ENCODE results near the gene PACSIN2.
"Not testable (repeated sequence)": the region's sequence is repeated elsewhere in the genome, so short reads cannot be mapped to it uniquely, and the experiment has no call there.

PACSIN2 gene

GRCh38 chr22:42942351-42942750 lies 72.6 kb downstream of the PACSIN2 start:
- 100% methylated on average over 1 of the region's 2 CpGs for WGBS
- Histone ChIP-seq H3K4me1 (ENCODE audit: insufficient read depth, low read length) (peaks cover 48% of the 10 kb centered on the region), H3K9ac (ENCODE audit: low read depth, low read length) (no peak overlapping the region), H3K27me3 (ENCODE audit: insufficient read depth, low read length) (no peaks in the 10 kb centered on the region), H3K27ac (ENCODE audit: low read depth, low read length) (no peak overlapping the region), H3K36me3 (ENCODE audit: insufficient read depth, low read length) (0 out of 2 replicates have a peak, but pooled peaks cover 5% of the 10 kb centered on the region), H3K9me3 (ENCODE audit: insufficient read depth, low read depth, low read length) (no peaks in the 10 kb centered on the region), H3K4me3 (ENCODE audit: low read length) (no peak overlapping the region)

DNA sequence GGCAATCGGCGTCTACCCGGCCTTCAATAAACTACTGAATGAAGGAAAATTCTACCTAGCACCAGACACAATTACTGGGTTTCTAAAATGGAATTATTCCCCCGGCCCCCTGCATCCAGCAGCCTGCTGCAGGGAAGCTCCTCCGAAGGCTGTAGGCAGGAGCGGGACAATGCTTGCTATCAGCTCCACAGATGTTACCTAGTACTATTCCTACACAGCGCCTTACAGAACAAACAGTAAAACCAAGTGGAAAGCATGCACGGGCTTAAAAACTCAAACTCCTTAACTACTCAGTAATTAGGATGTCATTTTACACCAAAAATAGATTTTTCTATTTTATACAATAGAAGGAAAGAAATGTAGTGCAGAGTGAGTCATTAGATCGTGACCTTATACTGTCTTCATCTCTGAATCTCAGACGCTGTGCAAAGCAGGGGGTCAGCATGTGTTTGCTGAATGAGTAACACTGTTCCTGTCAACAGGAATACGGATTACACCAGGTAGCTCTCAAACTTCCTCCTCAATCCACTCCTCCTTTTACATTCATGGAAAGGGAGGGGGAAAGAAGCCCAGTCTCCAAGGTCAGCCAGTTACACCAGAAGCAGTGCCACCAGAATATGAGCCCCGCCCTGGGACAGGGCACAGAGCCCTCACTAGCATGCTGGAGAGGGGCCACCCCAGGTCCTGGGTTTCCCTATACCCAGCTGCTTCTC lies 74.9 kb downstream of the PACSIN2 start:
- WGBS, result 55% methylated on average over 11 of the region's 12 CpGs
- Histone ChIP-seq H3K4me3 (ENCODE audit: low read length) (no peak overlapping the region), H3K36me3 (ENCODE audit: insufficient read depth, low read length) (no peaks in the 10 kb centered on the region), H3K9ac (ENCODE audit: low read depth, low read length) (no peak overlapping the region), H3K27ac (ENCODE audit: low read depth, low read length) (peak overlapping the region; percentile 11; the same call in 1 of the 2 replicates), H3K9me3 (ENCODE audit: insufficient read depth, low read depth, low read length) (no peaks in the 10 kb centered on the region), H3K27me3 (ENCODE audit: insufficient read depth, low read length) (no peaks in the 10 kb centered on the region), H3K4me1 (ENCODE audit: insufficient read depth, low read length) (peaks cover 28% of the 10 kb centered on the region)

- 66% methylated on average over 6 of the region's 7 CpGs for WGBS
- no peaks in the 10 kb centered on the region for H3K9me3 ChIP-seq (ENCODE audit: insufficient read depth, low read depth, low read length)
- no peaks in the 10 kb centered on the region for H3K36me3 ChIP-seq (ENCODE audit: insufficient read depth, low read length)
- no peak overlapping the region; the same call in 1 of the 2 replicates for H3K27ac ChIP-seq (ENCODE audit: low read depth, low read length)
- no peak overlapping the region for H3K9ac ChIP-seq (ENCODE audit: low read depth, low read length)
- peaks cover 28% of the 10 kb centered on the region for H3K4me1 ChIP-seq (ENCODE audit: insufficient read depth, low read length)
- no peak overlapping the region for H3K4me3 ChIP-seq (ENCODE audit: low read length)
- H3K27me3 ChIP-seq (ENCODE audit: insufficient read depth, low read length), result no peaks in the 10 kb centered on the region
These were observed 75.5 kb downstream of the PACSIN2 start for GRCh38 chr22:42939451-42939881.

- Histone ChIP-seq H3K4me3 (ENCODE audit: low read length) (no peak overlapping the region), H3K36me3 (ENCODE audit: insufficient read depth, low read length) (no peaks in the 10 kb centered on the region), H3K9ac (ENCODE audit: low read depth, low read length) (no peak overlapping the region), H3K27me3 (ENCODE audit: insufficient read depth, low read length) (no peaks in the 10 kb centered on the region), H3K9me3 (ENCODE audit: insufficient read depth, low read depth, low read length) (no peaks in the 10 kb centered on the region), H3K27ac (ENCODE audit: low read depth, low read length) (no peak overlapping the region), H3K4me1 (ENCODE audit: insufficient read depth, low read length) (peaks cover 28% of the 10 kb centered on the region)
- 89% methylated on average over 5 of the region's 5 CpGs for WGBS
These were observed 76.0 kb downstream of the PACSIN2 start for GRCh38 chr22:42938976-42939375.

- no peak overlapping the region for H3K27ac ChIP-seq (ENCODE audit: low read depth, low read length)
- H3K9me3 ChIP-seq (ENCODE audit: insufficient read depth, low read depth, low read length), result no peaks in the 10 kb centered on the region
- H3K4me3 ChIP-seq (ENCODE audit: low read length), result no peak overlapping the region
- WGBS, result 90% methylated on average over 5 of the region's 7 CpGs
- no peaks in the 10 kb centered on the region for H3K27me3 ChIP-seq (ENCODE audit: insufficient read depth, low read length)
- no peak overlapping the region for H3K9ac ChIP-seq (ENCODE audit: low read depth, low read length)
- H3K36me3 ChIP-seq (ENCODE audit: insufficient read depth, low read length), result no peaks in the 10 kb centered on the region
- peaks cover 28% of the 10 kb centered on the region for H3K4me1 ChIP-seq (ENCODE audit: insufficient read depth, low read length)
These were observed 76.5 kb downstream of the PACSIN2 start for GRCh38 chr22:42938449-42938848.

GRCh38 chr22:42937164-42937843 lies 77.6 kb downstream of the PACSIN2 start:
- no peaks in the 10 kb centered on the region for H3K9me3 ChIP-seq (ENCODE audit: insufficient read depth, low read depth, low read length)
- H3K9ac ChIP-seq (ENCODE audit: low read depth, low read length), result no peak overlapping the region
- no peaks in the 10 kb centered on the region for H3K27me3 ChIP-seq (ENCODE audit: insufficient read depth, low read length)
- H3K4me1 ChIP-seq (ENCODE audit: insufficient read depth, low read length), result peaks cover 28% of the 10 kb centered on the region
- H3K4me3 ChIP-seq (ENCODE audit: low read length), result no peak overlapping the region
- no peak overlapping the region for H3K27ac ChIP-seq (ENCODE audit: low read depth, low read length)
- no peaks in the 10 kb centered on the region for H3K36me3 ChIP-seq (ENCODE audit: insufficient read depth, low read length)
- 88% methylated on average over 12 of the region's 12 CpGs for WGBS

DNA sequence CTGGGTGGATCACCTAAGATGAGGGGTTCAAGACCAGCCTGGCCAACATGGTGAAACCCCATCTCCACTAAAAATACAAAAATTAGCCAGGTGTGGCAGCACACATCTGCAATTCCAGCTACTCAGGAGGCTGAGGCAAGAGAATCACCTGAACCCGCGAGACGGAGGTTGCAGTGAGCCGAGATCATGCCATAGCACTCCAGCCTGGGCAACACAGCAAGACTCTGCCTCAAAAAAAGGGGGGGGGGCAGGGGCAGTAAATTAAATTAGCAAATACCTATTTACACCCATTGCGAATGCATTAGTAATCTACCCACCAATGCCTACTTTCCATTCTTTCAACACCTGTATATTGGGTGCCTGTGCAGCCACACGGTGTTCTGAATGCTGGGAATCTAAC lies 78.3 kb downstream of the PACSIN2 start:
- H3K4me1 ChIP-seq (ENCODE audit: insufficient read depth, low read length), result peaks cover 28% of the 10 kb centered on the region
- H3K9ac ChIP-seq (ENCODE audit: low read depth, low read length); H3K9me3 ChIP-seq (ENCODE audit: insufficient read depth, low read depth, low read length); H3K27me3 ChIP-seq (ENCODE audit: insufficient read depth, low read length); H3K27ac ChIP-seq (ENCODE audit: low read depth, low read length); H3K36me3 ChIP-seq (ENCODE audit: insufficient read depth, low read length); H3K4me3 ChIP-seq (ENCODE audit: low read length): not testable (repeated sequence)
- 96% methylated on average over 6 of the region's 6 CpGs for WGBS

- Histone ChIP-seq H3K9me3 (ENCODE audit: insufficient read depth, low read depth, low read length) (no peaks in the 10 kb centered on the region), H3K9ac (ENCODE audit: low read depth, low read length) (no peak overlapping the region), H3K4me3 (ENCODE audit: low read length) (no peak overlapping the region), H3K27me3 (ENCODE audit: insufficient read depth, low read length) (no peaks in the 10 kb centered on the region), H3K36me3 (ENCODE audit: insufficient read depth, low read length) (no peaks in the 10 kb centered on the region), H3K4me1 (ENCODE audit: insufficient read depth, low read length) (peaks cover 12% of the 10 kb centered on the region; the same call in 1 of the 2 replicates), H3K27ac (ENCODE audit: low read depth, low read length) (no peak overlapping the region)
- 86% methylated on average over 5 of the region's 5 CpGs for WGBS
These were observed 80.6 kb downstream of the PACSIN2 start for GRCh38 chr22:42934338-42934737.

DNA sequence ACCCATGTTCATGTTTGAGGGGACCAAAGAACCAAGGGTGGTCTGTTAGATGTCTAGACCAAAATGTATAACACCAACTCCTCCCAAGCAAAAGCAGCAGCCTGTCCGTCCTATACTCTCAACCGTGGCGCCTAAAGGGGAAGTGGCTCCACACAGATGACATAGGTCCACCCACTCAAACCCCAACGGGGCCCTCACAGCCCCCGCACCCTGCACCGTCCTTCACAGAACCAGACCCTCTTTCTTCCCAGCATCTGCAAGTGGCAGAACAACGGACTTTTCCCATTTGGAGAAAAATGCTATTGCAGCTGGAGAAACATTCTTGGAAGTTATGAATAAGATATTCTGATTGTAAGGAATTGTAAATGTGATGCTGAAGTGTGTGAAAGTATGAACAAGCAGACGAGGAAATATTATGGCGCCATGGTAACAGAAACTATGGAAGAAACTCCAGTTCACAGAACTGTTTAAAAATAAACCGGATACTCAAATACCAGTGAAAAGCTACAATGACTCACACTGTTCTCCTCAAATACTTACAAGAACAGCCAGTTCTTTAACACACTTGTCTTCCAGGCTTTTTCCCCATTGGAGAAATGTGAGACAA lies 81.4 kb downstream of the PACSIN2 start:
- H3K9me3 ChIP-seq (ENCODE audit: insufficient read depth, low read depth, low read length), result no peaks in the 10 kb centered on the region
- WGBS, result 86% methylated on average over 10 of the region's 10 CpGs
- no peak overlapping the region for H3K27ac ChIP-seq (ENCODE audit: low read depth, low read length)
- H3K27me3 ChIP-seq (ENCODE audit: insufficient read depth, low read length), result no peaks in the 10 kb centered on the region
- no peaks in the 10 kb centered on the region for H3K36me3 ChIP-seq (ENCODE audit: insufficient read depth, low read length)
- peaks cover 8% of the 10 kb centered on the region; the same call in 1 of the 2 replicates for H3K4me1 ChIP-seq (ENCODE audit: insufficient read depth, low read length)
- no peak overlapping the region for H3K4me3 ChIP-seq (ENCODE audit: low read length)
- H3K9ac ChIP-seq (ENCODE audit: low read depth, low read length), result no peak overlapping the region

- H3K36me3 ChIP-seq (ENCODE audit: insufficient read depth, low read length), result no peaks in the 10 kb centered on the region
- no peak overlapping the region for H3K9ac ChIP-seq (ENCODE audit: low read depth, low read length)
- 95% methylated on average over 4 of the region's 4 CpGs for WGBS
- no peak overlapping the region for H3K4me3 ChIP-seq (ENCODE audit: low read length)
- no peak overlapping the region for H3K27ac ChIP-seq (ENCODE audit: low read depth, low read length)
- H3K4me1 ChIP-seq (ENCODE audit: insufficient read depth, low read length), result 0 out of 2 replicates have a peak, but pooled peaks cover 2% of the 10 kb centered on the region
- no peaks in the 10 kb centered on the region for H3K27me3 ChIP-seq (ENCODE audit: insufficient read depth, low read length)
- H3K9me3 ChIP-seq (ENCODE audit: insufficient read depth, low read depth, low read length), result no peaks in the 10 kb centered on the region
These were observed 82.0 kb downstream of the PACSIN2 start for GRCh38 chr22:42932857-42933484.

DNA sequence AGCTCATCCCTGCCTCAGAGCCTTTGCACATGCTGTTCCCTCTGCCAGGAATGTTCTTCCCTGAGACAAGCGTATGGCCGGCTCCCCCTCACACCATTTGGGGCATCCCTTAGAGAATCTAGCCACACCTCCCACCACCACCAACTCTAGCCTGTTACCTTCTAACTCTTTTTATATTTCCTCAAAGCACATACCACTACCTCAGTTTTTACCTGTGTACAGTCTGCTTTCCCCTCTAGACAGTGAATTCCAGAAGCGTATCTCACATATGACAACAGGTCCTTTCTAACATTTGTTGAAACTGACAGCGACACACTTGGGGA lies 82.8 kb downstream of the PACSIN2 start:
- Histone ChIP-seq H3K9me3 (ENCODE audit: insufficient read depth, low read depth, low read length) (no peaks in the 10 kb centered on the region), H3K36me3 (ENCODE audit: insufficient read depth, low read length) (no peaks in the 10 kb centered on the region), H3K4me3 (ENCODE audit: low read length) (no peak overlapping the region), H3K9ac (ENCODE audit: low read depth, low read length) (no peak overlapping the region), H3K4me1 (ENCODE audit: insufficient read depth, low read length) (no peaks in the 10 kb centered on the region), H3K27ac (ENCODE audit: low read depth, low read length) (no peak overlapping the region), H3K27me3 (ENCODE audit: insufficient read depth, low read length) (no peaks in the 10 kb centered on the region)
- 96% methylated on average over 4 of the region's 4 CpGs for WGBS

Data from HUES64 (cell line).